AG08395 (cell line): ENCODE results near the gene KIF26A.

ENCODE experiments used
- DNase-seq: peaks from one replicate; pipeline ENCODE4 v3.0.0; 2012; ENCODE audit warnings: mixed read lengths, low spot score

Gene KIF26A

GRCh38 chr14:104138098-104138717, at the start of gene KIF26A:
TSS of gene KIF26A (plus strand) at chr14:104138587. CDS start at chr14:104138723, 136 bp downstream.
- DNase-seq = no peak

DNA sequence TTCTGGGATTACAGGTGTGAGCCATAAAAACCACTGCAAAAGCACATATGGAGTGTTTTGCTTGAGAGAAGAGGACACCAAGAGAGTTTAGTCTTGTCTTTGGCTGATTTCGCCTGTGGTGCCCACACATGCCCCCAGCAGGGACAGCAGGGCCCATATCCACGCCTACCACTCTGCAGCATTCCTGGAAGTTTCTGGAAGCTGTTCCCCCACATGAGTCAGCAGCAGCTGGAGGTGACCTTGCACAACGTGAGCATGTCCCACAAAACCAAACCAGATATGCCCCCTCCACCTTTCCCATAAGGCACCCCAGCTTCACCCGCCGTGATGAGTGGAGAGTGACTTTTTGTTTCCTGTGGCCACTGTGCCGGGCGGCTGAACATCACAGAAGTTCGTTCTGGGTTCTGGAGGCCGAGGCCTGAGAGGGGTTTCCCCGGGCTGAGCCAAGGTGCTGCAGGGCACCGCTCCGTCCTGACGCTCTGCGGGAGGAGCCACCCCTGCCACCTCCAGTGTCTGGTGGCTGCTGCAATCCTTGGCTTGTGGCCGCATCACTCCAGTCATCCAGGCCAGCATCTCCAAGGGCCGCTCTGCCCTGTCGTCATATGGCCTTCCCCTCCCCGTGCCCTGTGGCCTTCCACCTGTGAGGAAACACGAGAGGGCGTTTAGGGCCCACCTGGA, 48.2 kb upstream of the KIF26A start:
- no peak for DNase-seq

- DNase-seq = no peak
Measured at GRCh38 chr14:104091061-104091926, 47.1 kb upstream of the KIF26A start.

GRCh38 chr14:104091927-104092771, 46.2 kb upstream of the KIF26A start:
- DNase-seq = no peak

DNA sequence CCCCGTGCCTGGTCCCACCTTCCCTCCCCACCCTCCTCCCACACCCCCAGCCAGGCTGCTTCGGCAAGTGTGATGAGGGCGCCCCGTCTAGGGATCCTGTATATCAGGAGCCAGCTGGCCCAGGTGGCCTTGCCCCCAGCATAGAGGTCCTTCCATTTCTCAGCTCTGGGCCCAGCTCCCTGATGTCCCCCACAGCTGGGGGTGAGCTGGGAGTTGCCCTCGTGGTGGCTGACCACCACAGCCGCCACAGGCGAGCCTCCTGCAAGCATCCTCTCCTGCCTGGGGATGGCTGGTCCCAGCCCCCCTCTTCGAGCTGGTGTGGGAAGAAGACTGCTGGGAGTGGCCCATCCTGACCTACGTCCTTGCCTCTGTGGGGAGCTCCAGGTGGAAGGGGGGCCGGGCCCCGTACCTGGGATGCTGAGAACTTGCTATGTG, 45.4 kb upstream of the KIF26A start:
- no peak for DNase-seq

DNA sequence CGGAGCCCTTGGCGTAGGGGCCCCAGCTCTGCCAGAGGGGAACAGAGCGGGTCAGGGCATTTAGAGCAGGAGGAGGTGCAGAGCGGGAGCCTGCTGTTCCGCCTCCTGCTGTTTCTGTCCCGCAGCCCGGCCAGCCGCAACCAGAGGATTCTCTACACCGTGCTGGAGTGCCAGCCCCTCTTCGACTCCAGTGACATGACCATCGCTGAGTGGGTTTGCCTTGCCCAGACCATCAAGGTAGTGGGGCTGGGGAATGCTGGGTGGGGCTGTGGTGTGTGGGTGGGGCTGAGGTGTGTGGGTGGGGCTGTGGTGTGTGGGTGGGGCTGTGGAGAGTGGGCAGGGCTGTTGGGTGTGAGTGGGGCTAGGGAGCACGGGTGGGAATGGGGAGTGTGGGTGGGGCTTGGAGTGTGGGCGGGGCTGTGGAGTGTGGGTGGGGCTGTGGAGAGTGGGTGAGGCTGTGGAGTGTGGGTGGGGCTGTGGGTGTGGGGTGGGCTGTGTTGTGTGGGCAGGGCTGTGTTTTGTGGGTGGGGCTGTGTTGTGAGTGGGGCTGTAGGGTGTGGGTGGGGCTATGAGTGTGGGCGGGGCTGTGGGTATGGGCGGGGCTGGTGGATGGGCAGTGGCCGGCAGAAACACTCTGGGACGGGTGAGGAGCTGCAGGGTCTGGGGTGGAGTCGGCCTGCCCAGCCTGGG, 44.9 kb upstream of the KIF26A start:
- no peak for DNase-seq

DNA sequence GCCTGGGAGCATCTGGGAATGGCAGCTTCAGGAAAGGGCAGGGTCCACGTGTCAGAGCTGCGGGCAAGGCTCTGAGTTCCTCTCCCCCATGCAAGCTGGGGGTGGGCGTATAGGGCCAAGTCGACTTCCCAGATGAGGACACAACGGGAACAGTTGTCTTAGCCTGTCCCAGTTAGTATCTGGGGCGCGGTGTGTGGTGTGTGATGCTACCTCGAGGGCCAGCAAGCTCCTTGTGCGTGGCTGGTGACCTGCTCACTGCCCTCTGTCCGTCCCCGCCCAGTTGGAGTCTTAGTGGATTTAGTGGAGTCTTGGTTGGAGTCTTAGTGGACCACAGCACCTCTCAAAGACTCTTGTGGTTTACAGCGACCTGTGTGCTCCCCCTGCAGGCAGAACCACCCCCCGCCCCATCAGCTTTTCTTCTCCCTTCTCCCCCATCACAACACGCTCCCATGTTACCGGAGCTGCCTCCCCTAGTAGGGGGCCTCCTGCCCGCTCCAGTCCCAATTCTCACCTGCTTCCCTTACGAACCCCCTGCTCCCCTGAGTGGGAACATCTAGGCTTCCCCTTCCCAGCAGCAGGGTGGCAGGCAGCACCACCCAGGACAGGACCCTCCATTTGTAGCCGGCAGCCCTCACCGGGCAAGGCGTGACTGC, 44.2 kb upstream of the KIF26A start:
- DNase-seq = no peak

GRCh38 chr14:104094709-104095425, 43.5 kb upstream of the KIF26A start:
- DNase-seq = peak; percentile 77

GRCh38 chr14:104095426-104096310, 42.7 kb upstream of the KIF26A start:
- no peak for DNase-seq

DNA sequence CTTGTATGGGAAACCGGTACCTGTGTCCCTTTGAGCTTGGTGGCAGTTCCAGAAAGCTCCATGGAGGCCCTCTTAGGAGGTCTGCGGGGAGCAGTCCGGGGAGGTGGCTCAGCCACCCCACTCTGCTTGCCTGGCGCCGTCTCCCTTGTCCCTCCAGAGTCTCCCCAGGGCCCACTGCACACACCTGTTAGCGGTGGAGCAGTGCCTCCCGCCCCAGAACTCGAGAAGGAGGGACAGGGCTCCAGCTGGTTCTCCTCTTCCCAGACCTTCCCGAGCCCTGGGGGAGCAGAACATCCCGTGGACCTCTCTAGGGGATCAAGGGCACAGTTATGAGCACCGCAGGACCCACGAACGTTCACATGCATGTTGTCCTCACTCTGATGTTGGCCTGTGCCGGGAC, 42.1 kb upstream of the KIF26A start:
- DNase-seq = no peak

DNA sequence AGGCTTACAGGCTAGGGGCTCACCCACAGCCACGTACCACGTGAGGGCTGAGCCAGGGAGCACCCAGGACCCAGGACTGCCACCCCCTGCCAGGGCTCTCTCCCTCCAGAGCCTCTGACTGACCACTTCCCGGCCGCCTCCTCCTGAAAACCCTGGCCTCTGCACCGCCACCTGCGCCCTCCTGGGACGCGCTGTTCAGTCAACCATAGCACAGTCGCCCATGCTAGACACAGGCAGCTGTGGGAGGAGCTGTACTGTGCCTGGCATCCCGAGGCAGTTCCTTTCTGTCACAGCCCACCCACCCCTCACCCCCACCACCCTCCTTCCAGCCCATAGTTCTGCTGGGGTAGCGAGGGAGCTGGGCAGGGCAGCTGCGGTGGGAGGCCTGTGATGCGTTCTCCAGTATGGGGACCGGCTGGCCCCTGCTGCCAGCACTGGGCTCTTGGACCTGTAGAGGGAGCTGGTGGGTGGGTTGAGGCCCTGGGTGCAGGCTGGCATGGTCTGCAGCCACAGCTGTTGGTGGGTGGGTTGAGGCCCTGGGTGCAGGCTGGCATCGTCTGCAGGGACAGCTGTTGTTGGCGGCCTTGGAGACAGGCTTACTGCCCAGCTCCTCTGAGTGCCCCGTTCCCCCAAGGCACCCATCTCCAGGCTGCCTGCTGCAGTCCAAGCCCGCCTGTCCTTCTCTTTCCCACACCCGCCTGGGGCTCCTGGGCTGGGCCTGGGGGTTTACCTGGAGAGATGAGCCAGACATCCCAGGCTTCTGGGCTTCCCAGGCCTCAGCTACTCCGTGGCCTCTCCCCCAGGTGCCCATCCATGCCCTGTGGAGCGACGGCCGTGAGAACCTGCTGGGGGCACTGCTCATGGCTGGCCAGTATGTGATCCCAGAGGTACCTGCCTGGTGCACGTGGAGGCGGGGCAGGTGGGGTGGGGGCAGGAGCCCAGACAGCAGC, 41.4 kb upstream of the KIF26A start:
- DNase-seq = no peak

DNA sequence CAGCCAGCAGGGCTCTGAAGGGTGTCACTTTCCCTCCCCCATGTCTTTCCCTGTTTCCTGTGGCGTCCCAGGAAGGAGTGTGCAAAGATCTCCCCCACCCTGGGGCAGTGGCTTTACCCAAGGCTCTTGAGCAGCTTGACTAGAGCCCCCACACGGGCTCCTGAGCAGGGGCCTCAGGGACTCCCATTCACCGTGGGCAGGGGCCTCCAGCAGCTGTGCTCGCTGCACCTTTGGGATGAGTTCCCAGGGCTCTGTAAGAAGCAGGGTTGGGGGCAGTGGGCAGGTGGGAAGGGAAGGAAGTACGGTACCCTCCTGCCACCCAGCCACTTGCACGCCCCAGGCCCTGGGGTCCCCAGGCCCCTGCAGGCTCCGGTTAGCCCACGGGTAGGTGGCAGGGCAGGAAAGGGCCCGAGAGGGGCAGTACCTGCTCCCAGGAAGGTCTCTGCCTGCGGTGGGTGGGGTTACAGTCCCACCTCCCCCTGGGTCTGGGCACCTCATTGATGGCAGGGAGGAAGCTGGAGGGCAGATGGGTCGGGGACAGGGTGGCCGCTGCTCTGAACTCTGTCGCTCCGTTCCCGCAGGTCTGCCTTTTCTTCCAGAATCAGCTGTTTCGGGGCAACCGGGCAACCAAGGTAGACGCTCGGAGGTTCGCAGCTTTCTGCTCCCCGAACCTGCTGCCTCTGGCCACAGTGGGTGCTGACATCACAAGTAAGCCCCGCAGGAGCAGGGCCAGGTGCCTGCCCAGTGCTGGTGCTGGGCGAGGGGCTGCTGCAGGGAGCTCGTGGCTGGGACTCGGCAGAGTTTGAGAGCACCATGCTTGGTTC, 39.9 kb upstream of the KIF26A start:
- no peak for DNase-seq

- no peak for DNase-seq
Measured at GRCh38 chr14:104099096-104100041, 39.0 kb upstream of the KIF26A start.

- no peak for DNase-seq
Measured at GRCh38 chr14:104100171-104101085, 38.0 kb upstream of the KIF26A start.
